HCT116 (cell line): ENCODE results near the gene ZNF398. TPM values are rescaled to one million over a fixed set of nuclear protein-coding genes. Genes with fewer than 3 reads are reported as not detected.
"Not testable (repeated sequence)": the region's sequence is repeated elsewhere in the genome, so short reads cannot be mapped to it uniquely, and the experiment has no call there.

Experiments
- ATAC-seq: fragments of 200-7000 bp; cut with Tn5 transposase; 2 replicates; pipeline ENCODE4 v1.9.1; 2020; ENCODE audit warnings: mild to moderate bottlenecking, moderate library complexity
- BruUV-seq: library from RNA; stranded (reverse); fragments of 400-500 nt; replicated peaks from 2 replicates; lab custom pipeline; 2021; lab: Mats Ljungman, UMichigan
- CTCF ChIA-PET: fragments of 300-600 bp; sonication (Branson Sonifier 250); formaldehyde crosslinking; loops from one replicate; lab custom pipeline; 2021; ENCODE audit warnings: antibody characterized with exemption; lab: Charles Lee
- POLR2A ChIA-PET: fragments of 300-600, 350-600 bp; sonication (Branson Sonifier 250); formaldehyde crosslinking; loops from one replicate; lab custom pipeline; 2021; ENCODE audit warnings: antibody characterized with exemption; lab: Charles Lee
- RAD21 ChIA-PET, 2 experiments: fragments of 300-600 bp; sonication (Branson Sonifier 250); formaldehyde crosslinking; loops; one replicate each; lab custom pipeline; 2023; ENCODE audit warnings: low total read pairs in 2 of 2; ENCODE audit not compliant: uncharacterized antibody in 2 of 2, unreplicated experiment in 2 of 2, low non-redundant PET in 1 of 2; lab: Charles Lee
- DNase-seq: peaks from one replicate; pipeline ENCODE4 v3.0.0-alpha.2; 2010; ENCODE audit warnings: low read depth, low spot score
- H2AFZ ChIP-seq: fragments of 200-600 bp; shearing (Covaris generic), sonication (generic); 2 replicates; pipeline ENCODE4 v1.6.1; 2017; ENCODE audit warnings: low read depth, mixed run types, mixed read lengths, antibody characterized with exemption, low read length; ENCODE audit not compliant: poor library complexity, severe bottlenecking
- H3K27ac ChIP-seq: 2 replicates; pipeline ENCODE4 v1.5.1; 2012; ENCODE audit warnings: low read depth, low read length
- H3K27me3 ChIP-seq: fragments of 200-600 bp; sonication (generic); 2 replicates; pipeline ENCODE4 v1.6.1; 2016; ENCODE audit warnings: mixed run types, low read length, mixed read lengths; ENCODE audit not compliant: insufficient read depth
- H3K36me3 ChIP-seq, 2 experiments: fragments of 200-500 bp in 1 of 2; fragments of 200-600 bp in 1 of 2; sonication (Bioruptor generic) in 1 of 2; sonication (generic) in 1 of 2; 2 replicates each; pipeline versions ENCODE4 v1.5.1 to v1.6.1; 2014 to 2016; ENCODE audit warnings: low read length in 2 of 2, inconsistent platforms in 1 of 2, mixed read lengths in 1 of 2, mixed run types in 1 of 2; ENCODE audit not compliant: insufficient read depth in 2 of 2, control insufficient read depth in 1 of 2
- H3K4me1 ChIP-seq, 2 experiments: fragments of 200-600 bp in 1 of 2; sonication (generic) in 1 of 2; 2 replicates each; pipeline versions ENCODE4 v1.5.1 to v1.6.1; 2012 to 2017; ENCODE audit warnings: low read length in 2 of 2, inconsistent platforms in 1 of 2, mild to moderate bottlenecking in 1 of 2, mixed read lengths in 1 of 2, mixed run types in 1 of 2, moderate library complexity in 1 of 2; ENCODE audit not compliant: insufficient read depth in 2 of 2, control insufficient read depth in 1 of 2
- H3K4me2 ChIP-seq: fragments of 200-600 bp; sonication (generic); 2 replicates; pipeline ENCODE4 v1.6.1; 2017; ENCODE audit warnings: mixed run types, low read length, mixed read lengths
- H3K4me3 ChIP-seq, 2 experiments: fragments of 200-600 bp in 1 of 2; sonication (generic) in 1 of 2; replicated peaks in 1 of 2; 2 replicates each; pipeline ENCODE4 v1.5.1; 2011 to 2016; ENCODE audit warnings: low read length in 2 of 2, control low read depth in 1 of 2, low read depth in 1 of 2, mild to moderate bottlenecking in 1 of 2, mixed read lengths in 1 of 2, mixed run types in 1 of 2
- H3K79me2 ChIP-seq: fragments of 200-600 bp; sonication (generic); 2 replicates; pipeline ENCODE4 v1.6.1; 2017; ENCODE audit warnings: mild to moderate bottlenecking, mixed run types, low read length, moderate library complexity, mixed read lengths; ENCODE audit not compliant: insufficient read depth
- H3K9ac ChIP-seq: fragments of 200-600 bp; sonication (generic); 2 replicates; pipeline ENCODE4 v1.6.1; 2016; ENCODE audit warnings: low read length, mixed read lengths
- H3K9me2 ChIP-seq: fragments of 200-600 bp; sonication (generic), shearing (Covaris generic); 2 replicates; pipeline ENCODE4 v1.6.1; 2017; ENCODE audit warnings: mixed run types, mild to moderate bottlenecking, moderate library complexity; ENCODE audit not compliant: insufficient read depth
- H3K9me3 ChIP-seq, 2 experiments: fragments of 200-500 bp in 1 of 2; fragments of 200-600 bp in 1 of 2; sonication (Bioruptor generic) in 1 of 2; sonication (generic) in 1 of 2; 2 replicates each; pipeline ENCODE4 v1.6.1; 2014 to 2017; ENCODE audit warnings: low read length in 2 of 2, mixed read lengths in 2 of 2, inconsistent platforms in 1 of 2, low read depth in 1 of 2, mild to moderate bottlenecking in 1 of 2, mixed run types in 1 of 2, moderate library complexity in 1 of 2; ENCODE audit not compliant: control insufficient read depth in 1 of 2, insufficient read depth in 1 of 2
- H4K20me1 ChIP-seq: fragments of 200-600 bp; sonication (generic), shearing (Covaris generic); 2 replicates; pipeline ENCODE4 v1.6.1; 2017; ENCODE audit warnings: mixed run types, mild to moderate bottlenecking, moderate library complexity; ENCODE audit not compliant: insufficient read depth
- CEBPB ChIP-seq: IDR thresholded peaks from 2 replicates; pipeline ENCODE4 v1.6.1; 2012; ENCODE audit warnings: low read depth
- CTCF ChIP-seq, 3 experiments: fragments of 200-600 bp in 1 of 3; sonication (generic) in 1 of 3; IDR thresholded peaks in 2 of 3; conservative IDR thresholded peaks in 1 of 3; 2 replicates each; pipeline ENCODE4 v1.5.1; 2012 to 2017; ENCODE audit warnings: low read depth in 2 of 3, low read length in 2 of 3, antibody characterized with exemption in 1 of 3, borderline replicate concordance in 1 of 3, control low read depth in 1 of 3, mild to moderate bottlenecking in 1 of 3, mixed read lengths in 1 of 3, mixed run types in 1 of 3, moderate library complexity in 1 of 3; ENCODE audit not compliant: insufficient read depth in 1 of 3
- ELF1 ChIP-seq: IDR thresholded peaks from 2 replicates; pipeline ENCODE4 v1.6.1; 2012; ENCODE audit warnings: low read depth, borderline replicate concordance
- EZH2 ChIP-seq: fragments of 200-600 bp; sonication (generic); IDR thresholded peaks from 2 replicates; pipeline ENCODE4 v1.6.1; 2017; ENCODE audit warnings: antibody characterized with exemption, mixed run types
- EZH2phosphoT487 ChIP-seq: fragments of 200-600 bp; IDR thresholded peaks from 2 replicates; pipeline ENCODE4 v1.6.1; 2018; ENCODE audit warnings: antibody characterized with exemption, borderline replicate concordance
- MAX ChIP-seq: IDR thresholded peaks from 2 replicates; pipeline ENCODE4 v1.6.1; 2012
- POLR2A ChIP-seq: IDR thresholded peaks from 2 replicates; pipeline ENCODE4 v1.7.0; 2011; ENCODE audit warnings: borderline replicate concordance; ENCODE audit not compliant: insufficient read depth, insufficient read length; ENCODE audit errors: extremely low read depth
- POLR2AphosphoS5 ChIP-seq: IDR thresholded peaks from 2 replicates; pipeline ENCODE4 v1.6.1; 2011; ENCODE audit warnings: mild to moderate bottlenecking, low read depth, low read length, moderate library complexity
- RAD21 ChIP-seq: IDR thresholded peaks from 2 replicates; pipeline ENCODE4 v1.6.1; 2012; ENCODE audit warnings: low read depth, mild to moderate bottlenecking
- REST ChIP-seq: IDR thresholded peaks from 2 replicates; pipeline ENCODE4 v1.6.1; 2012; ENCODE audit warnings: low read depth
- SP1 ChIP-seq: IDR thresholded peaks from 2 replicates; pipeline ENCODE4 v1.6.1; 2012; ENCODE audit warnings: low read depth
- SRF ChIP-seq: IDR thresholded peaks from 2 replicates; pipeline ENCODE4 v1.6.1; 2012; ENCODE audit warnings: low read depth
- ZBTB33 ChIP-seq: IDR thresholded peaks from 2 replicates; pipeline ENCODE4 v1.6.1; 2011; ENCODE audit warnings: mild to moderate bottlenecking, low read length, moderate library complexity; ENCODE audit not compliant: insufficient replicate concordance; ENCODE audit errors: extremely low read depth
- intact Hi-C: fragments of 100-400 bp; cut with micrococcal nuclease; formaldehyde crosslinking; loops from 2 replicates; pipeline ENCODE4 v1.10.0; 2022
- total RNA-seq: library from RNA; stranded (reverse); gene quantifications from one replicate; pipeline ENCODE4 v1.2.1, GENCODE V29; 2021; ENCODE audit not compliant: unreplicated experiment

ZNF398 gene
- total RNA-seq, 1 experiment from 2014 or later, result 14.1 TPM

GRCh38 chr7:149225656-149226055, 78.4 kb downstream of the ZNF398 start:
- Histone ChIP-seq H4K20me1 (no peaks in the 10 kb centered on the region), H3K27ac (no peak overlapping the region), H3K9ac (no peak overlapping the region), H3K27me3 (no peaks in the 10 kb centered on the region), H3K4me1 (no peaks in the 10 kb centered on the region), H2AFZ (no peak overlapping the region), H3K36me3 (peaks cover 6 to 20% of the 10 kb centered on the region in 2 experiments; a peak in 3 of 4 replicates), H3K79me2 (no peaks in the 10 kb centered on the region), H3K4me3 (no peak overlapping the region), H3K9me3 (no peaks in the 10 kb centered on the region), H3K9me2 (no peaks in the 10 kb centered on the region), H3K4me2 (no peak overlapping the region)
- ChIA-PET CTCF (no interaction called here), RAD21 (no interaction called here), POLR2A (no interaction called here)
- DNase-seq, result no peak
- intact Hi-C loops, result no loop called here
- BruUV-seq, result no TSS peak
- TF ChIP-seq EZH2phosphoT487 (no peak), POLR2AphosphoS5 (no peak), REST (no peak), CEBPB (no peak), SRF (no peak), POLR2A (no peak), SP1 (no peak), EZH2 (no peak), RAD21 (no peak), MAX (no peak), CTCF (IDR thresholded peaks at IDR 0.05 in 2 of 3, conservative IDR thresholded peaks at IDR 0.05 in 1 of 3; ENCODE audit: borderline replicate concordance in 1 of 3, insufficient read depth in 1 of 3, low read depth in 2 of 3, low read length in 2 of 3) (no peak), ZBTB33 (no peak), ELF1 (no peak)
- no peak for ATAC-seq

- H3K4me1 ChIP-seq, DNase-seq, ATAC-seq, H3K27ac ChIP-seq, CTCF ChIA-PET, H3K79me2 ChIP-seq, POLR2A ChIA-PET, RAD21 ChIA-PET, H4K20me1 ChIP-seq, H3K4me2 ChIP-seq, H3K9ac ChIP-seq, H3K9me2 ChIP-seq, H3K4me3 ChIP-seq, intact Hi-C loops, H2AFZ ChIP-seq, H3K9me3 ChIP-seq, H3K27me3 ChIP-seq: not testable (repeated sequence)
- peaks cover 4 to 14% of the 10 kb centered on the region in 2 experiments; a peak in 3 of 4 replicates for H3K36me3 ChIP-seq
- BruUV-seq, result TSS peak; percentile 17
Observed at GRCh38 chr7:149226366-149226765, 79.1 kb downstream of the ZNF398 start.
